HG03045 (cell line): ENCODE data around the gene KPNB1.

ENCODE experiments used
- ATAC-seq: cut with Tn5 transposase; IDR thresholded peaks from one replicate; pipeline ENCODE4 v1.9.1; 2021; ENCODE audit warnings: mild to moderate bottlenecking, moderate library complexity; ENCODE audit not compliant: unreplicated experiment

The KPNB1 gene

DNA sequence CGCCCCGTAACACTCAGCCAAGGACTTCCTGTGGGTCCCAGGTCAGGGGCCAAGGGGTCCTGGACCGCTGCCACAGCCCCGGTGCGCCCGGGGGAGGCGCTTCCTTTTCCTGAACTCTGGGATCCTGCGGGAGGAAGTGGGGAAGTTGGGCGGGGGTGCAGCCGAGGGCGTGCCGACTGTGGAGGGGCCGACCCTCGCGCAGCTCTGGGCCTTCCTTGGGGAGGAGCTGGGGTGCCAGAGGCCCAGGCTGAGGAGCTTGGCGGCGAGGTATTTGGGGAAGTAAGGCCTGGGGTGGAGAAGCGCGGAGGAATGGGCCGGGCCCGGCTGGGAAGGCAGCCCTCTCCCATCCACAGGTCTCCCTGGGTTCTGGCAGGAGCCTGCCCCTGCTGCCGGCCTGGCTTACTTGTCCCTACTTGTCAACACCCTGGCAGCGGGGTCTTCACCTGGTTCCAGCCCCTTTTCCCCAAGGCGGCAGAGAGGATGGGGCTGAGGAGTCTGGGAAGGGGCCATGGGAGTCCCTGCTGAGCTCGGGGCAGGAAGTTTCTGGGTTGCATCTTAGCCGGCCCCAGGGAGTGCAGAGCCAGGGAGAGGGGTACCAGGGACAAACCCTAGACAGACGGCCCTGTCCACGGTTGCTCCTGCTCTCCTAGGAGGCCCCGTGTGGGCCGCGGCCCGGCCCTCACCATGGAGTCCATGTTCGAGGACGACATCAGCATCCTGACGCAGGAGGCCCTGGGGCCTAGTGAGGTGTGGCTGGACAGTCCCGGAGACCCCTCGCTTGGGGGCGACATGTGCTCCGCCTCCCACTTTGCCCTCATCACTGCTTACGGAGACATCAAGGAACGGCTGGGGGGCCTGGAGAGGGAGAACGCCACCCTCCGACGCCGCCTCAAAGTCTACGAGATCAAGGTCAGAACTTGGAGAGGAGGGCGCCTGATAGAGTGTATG lies 46.0 kb downstream of the KPNB1 start:
- no peak for ATAC-seq

DNA sequence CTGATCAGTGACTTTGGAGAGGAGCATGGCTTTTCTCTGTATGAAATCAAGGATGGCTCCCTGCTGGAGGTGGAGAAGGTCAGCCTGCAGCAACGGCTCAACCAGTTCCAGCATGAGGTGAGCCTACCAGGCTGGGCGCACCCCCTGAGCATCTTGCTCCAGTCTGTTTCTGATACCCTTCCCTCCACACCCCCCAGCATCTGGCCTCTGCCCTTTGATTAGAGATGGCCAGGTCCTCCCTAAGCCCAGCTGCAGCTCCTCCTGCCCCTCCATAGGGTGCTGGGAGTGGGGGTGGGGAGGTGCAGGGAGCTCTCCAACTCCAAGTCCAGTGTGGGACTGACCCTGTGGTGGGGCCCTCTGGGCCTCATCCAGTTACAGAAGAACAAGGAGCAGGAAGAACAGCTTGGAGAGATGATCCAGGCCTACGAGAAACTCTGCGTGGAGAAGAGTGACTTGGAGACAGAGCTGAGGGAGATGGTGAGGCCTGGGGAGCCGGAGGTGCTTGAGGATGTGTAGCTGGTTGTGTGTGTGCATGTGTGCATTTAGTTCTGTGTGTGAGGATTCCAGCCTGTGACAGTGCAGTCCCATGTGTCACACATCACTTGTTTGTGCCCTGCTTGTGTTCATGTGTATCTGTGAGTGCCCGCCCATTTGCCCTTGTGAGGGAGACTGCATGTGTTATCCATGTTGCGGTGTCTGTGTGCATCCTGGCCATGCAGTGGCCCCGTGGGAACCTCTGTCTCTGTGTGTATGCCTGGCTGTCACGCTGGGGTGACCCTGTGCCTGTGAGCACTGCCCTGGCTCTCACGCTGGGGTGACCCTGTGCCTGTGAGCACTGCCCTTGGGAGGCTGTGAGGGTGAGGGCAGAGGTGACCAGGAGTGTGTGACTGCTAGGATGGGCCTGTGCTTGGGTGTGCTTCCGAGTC lies 47.3 kb downstream of the KPNB1 start:
- no peak for ATAC-seq

DNA sequence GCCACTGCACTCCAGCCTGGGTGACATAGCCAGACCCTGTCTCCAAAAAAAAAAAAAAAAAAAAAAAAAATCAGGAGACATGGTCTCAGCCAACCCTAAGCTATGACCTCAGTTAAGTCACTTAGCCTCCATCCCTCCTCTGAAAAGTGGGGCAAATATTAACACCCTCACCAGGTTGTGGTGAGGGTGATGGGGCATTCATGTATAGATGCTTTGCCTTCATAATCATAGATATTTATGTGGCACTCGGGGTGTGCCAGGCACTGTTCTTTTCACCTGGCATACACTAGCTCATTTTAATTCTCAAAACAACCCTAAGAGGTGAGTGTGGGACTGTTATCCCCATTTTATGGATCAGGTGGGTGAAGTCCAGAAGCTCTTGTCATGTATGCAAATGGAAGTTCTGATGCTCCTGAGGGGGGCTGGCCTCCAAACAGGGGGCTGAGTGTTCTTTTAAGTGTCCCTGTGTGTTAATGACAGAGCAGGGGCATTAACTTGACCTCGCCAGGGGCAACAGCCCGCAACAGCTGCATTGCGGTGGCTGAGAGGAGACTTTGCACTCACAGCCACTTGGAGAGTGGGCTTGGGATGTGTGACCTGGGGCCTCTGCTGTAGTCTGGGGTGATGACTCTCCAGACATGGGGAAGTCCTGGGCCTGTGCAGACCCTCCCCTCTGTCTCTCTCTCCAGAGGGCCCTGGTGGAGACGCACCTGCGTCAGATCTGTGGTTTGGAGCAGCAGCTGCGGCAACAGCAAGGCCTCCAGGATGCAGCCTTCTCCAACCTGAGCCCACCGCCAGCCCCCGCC lies 48.4 kb downstream of the KPNB1 start:
- ATAC-seq = no peak

DNA sequence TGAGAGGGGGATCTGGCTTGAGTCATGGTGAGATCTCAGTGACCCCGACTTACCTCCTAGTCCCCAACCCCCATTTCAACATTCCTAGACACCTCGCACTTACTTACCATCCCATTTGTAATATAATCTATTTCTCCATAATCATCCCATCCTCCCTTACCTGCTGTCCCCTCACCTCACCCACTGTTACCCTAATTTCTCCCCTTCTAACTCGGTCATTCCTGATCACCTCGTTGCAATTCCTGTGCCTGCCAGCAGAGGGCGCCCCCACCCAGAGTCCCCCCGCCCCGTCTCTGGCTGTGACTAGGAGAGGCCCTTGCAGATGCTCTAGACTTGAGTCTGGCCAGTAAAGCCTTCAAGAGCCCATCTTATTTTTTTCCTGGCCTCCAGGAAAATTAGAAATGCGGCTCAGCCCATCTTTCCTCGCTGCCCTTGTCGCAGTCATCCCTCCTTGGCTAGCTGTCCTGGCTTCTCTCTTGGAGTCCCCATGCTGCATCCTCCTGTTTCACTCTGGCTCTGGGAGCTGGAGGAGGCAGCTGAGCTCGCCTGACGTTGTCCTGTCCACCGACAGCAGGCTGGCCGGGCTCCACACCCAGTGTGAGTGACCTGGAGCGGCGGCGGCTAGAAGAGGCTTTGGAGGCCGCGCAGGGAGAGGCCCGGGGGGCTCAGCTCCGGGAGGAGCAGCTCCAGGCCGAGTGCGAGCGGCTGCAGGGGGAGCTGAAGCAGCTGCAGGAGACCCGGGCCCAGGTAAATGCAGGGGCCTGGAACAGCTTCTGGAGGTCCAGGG lies 49.2 kb downstream of the KPNB1 start:
- ATAC-seq = no peak

DNA sequence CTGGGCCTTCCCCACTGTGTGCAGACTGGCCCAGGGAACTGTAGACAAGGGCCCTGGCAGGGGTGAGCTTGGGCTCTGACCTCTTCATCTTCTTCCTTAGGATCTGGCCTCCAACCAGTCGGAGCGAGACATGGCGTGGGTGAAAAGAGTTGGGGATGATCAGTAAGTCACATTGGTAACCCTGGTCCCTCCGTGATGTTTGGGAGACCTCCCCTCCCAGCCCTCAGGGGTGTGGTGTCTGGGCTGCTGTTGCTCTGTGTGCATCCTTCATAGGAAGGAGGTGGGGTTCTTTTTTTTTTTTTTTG lies 49.8 kb downstream of the KPNB1 start:
- ATAC-seq = no peak

DNA sequence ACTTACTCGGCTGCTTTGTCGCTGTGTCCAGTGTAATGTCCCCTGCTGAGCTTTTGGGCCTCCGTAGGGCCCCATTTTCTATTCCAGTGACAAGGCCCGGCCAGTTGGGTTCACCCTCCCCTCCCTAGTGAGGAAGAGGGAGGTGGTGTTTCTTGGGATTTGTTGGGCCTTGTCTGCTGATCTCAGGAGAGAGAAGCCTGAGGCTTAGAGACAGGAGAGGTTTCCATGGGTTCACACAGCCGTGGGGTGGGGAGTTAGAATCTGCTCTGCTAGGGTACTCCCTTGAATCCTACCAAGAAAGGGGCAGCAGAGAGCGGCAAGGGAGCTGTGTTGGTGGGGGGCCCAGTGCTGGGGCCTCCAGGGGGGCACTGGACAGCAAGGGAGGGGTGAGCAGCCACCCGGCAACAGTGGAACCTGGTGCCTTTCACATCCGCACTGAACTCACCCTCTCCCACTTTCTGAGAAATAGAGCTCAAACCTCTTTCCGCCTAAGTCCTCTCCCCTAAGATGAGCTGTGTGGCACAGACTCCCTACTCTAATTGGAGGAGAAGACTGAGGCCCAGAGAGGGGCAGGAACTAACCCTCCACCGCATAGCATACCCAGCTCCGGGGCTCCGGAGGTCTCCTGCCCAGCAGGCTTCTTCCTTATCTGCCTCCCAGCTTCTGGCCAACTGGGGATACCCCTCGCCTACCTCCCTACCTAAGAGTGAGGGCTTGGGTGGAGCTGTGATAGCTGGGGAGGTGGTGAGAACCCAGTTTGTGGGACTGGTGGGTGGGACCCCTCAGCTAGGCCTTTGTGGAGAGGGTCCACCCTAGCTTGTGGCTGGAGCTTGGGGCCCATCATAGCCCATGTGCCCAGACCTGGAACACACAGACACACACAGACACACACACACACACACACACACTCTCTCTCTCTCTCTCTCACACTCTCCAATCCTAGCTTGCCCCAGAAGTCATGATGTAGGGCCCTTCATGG lies 51.0 kb downstream of the KPNB1 start:
- no peak for ATAC-seq

- ATAC-seq = no peak
Measured at GRCh38 chr17:47701608-47702007, 51.9 kb downstream of the KPNB1 start.

- ATAC-seq = no peak
Measured at GRCh38 chr17:47702391-47702995, 52.8 kb downstream of the KPNB1 start.

DNA sequence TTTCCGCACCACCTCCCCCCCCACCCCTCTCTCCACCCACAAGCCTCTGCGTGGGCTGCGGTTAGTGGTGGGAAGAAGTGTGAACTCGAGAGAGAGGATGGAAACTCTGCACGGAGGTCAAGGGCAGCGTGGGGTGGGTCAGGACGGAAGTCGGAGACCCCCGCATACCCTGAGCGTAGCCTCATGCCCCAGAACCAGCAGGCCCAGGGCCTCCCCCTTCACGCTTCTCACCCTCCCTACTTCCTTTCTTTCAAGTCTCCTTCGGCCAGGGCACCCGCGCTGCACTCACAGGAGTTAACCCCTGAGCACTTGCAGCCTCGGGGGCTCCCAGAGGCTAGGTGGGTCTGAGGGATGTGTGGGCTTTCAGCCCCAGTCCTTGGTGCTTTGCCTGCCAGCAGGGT lies 53.5 kb downstream of the KPNB1 start:
- ATAC-seq = no peak

DNA sequence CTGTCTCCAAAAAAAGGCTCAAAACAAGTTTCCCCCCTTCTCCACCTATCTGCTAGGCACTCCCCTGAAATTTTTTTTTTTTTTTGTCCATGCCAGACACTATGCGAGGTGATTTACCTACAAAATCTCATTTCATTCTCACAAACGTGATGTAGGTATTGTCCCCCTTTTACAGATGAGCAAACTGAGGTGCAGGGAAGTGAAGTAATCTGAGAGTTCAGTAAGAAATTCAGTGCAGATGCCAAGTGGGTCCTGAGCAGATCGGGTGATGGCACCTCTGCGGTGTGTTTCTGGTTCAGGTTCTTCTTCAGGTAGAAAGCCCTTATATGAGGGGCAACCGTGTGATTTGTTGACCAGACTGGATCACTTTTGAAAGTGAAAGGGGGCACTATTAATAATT lies 54.0 kb downstream of the KPNB1 start:
- no peak for ATAC-seq

DNA sequence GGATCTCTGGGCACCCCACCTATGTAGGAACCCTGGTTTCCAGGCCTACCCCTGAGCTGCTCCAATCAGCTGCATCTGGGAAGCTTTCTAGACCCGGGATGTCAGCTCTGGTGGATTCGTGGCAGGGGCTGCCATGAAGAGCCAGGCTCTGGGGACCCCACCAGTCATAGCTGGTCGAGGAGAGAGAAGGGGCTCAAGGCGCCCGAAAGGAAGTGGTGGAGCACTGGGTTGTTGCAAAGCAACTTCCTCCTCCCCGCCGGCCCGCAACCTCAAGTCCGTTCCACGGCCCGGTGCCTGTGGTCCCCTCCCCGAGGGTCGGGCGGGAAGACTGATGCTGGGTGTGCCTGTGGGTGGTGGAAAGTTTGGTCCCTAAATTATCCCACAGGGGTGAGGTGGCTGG lies 54.4 kb downstream of the KPNB1 start:
- ATAC-seq = no peak

DNA sequence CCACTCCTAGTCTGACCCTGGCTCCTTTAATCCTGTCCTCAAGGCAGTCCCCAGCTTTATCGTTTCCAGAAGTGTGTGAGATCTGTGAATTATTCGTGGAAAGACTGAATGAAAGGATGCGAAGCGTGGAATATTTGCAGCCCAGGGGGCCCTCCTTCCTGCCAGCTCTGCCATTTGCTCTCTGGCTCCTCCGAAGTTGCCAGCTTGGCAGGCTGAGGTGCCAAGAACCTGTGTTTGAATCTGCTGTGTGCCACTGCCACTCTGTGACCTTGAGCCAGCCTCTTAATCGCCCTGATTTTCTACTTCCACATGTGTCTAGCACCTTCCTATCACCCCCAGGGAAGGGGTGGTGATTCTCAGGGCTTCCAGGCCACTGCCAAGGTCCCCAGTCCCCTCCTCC lies 55.0 kb downstream of the KPNB1 start:
- no peak for ATAC-seq

GRCh38 chr17:47705536-47706530 lies 56.1 kb downstream of the KPNB1 start:
- ATAC-seq = no peak

GRCh38 chr17:47707056-47707804 lies 57.5 kb downstream of the KPNB1 start:
- ATAC-seq = no peak

DNA sequence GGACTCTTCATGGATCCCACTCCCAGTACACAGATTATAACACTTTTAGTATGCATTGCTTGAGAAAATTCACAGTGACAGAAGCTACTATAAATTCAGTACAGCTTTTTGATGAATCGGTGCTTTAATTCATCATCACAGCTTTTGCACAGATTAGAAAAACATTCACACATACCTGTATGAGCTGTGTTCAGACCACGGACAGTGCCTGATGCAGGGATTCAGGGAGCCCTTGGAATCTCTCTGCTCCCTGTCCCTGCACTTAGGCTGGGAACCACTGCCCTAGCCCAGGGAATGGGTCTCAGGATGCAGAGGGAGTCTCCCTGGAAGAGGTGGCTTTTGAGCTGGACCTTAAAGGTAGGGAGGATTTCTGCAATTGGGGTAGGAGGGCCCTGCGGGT lies 58.2 kb downstream of the KPNB1 start:
- ATAC-seq = no peak

GRCh38 chr17:47708312-47708863 lies 58.7 kb downstream of the KPNB1 start:
- ATAC-seq = no peak
